Urinary bladder (tissue), 4 donors: ENCODE data around the gene ZNF532. TPM values are rescaled to one million over a fixed set of nuclear protein-coding genes. Genes with fewer than 3 reads are reported as not detected.
"Not testable (repeated sequence)": the region's sequence is repeated elsewhere in the genome, so short reads cannot be mapped to it uniquely, and the experiment has no call there.

Experiments
- DNase-seq: peaks from one replicate; pipeline ENCODE4 v3.0.0-alpha.2; 2015; ENCODE audit errors: extremely low spot score
- H3K27ac ChIP-seq: one replicate; pipeline ENCODE4 v1.5.1; 2013; ENCODE audit warnings: low read depth, mild to moderate bottlenecking, moderate library complexity
- H3K36me3 ChIP-seq: one replicate; pipeline ENCODE4 v1.6.1; 2013; ENCODE audit warnings: mild to moderate bottlenecking, moderate library complexity; ENCODE audit not compliant: insufficient read depth
- H3K4me1 ChIP-seq: one replicate; pipeline ENCODE4 v1.6.1; 2013; ENCODE audit warnings: mild to moderate bottlenecking, moderate library complexity; ENCODE audit not compliant: insufficient read depth
- H3K4me3 ChIP-seq: one replicate; pipeline ENCODE4 v1.5.1; 2013; ENCODE audit warnings: low read depth, low read length
- WGBS: extraction: QIAGEN DNeasy Blood & Tissue Kit; methylation state at CpG from one replicate; pipeline ENCODE4 v1.1.7; 2013; 5-methylcytosine and 5-hydroxymethylcytosine counted together
- polyA plus RNA-seq: library from polyadenylated mRNA; stranded (reverse); fragments of 200-250 nt; gene quantifications from one replicate; pipeline ENCODE4 v1.2.3, GENCODE V29; 2013
- total RNA-seq: library from RNA; depleted of rRNA; stranded (reverse); fragments of >200 nt; gene quantifications from one replicate; pipeline ENCODE4 v1.2.3, GENCODE V29; 2014
- donor health status: healthy with polysubstance abuse.
- donor health status: healthy.

The ZNF532 gene
- total and polyA plus RNA-seq, 2 donors, result 53.8 to 105 TPM

GRCh38 chr18:58838946-58839345 lies 25.7 kb upstream of the ZNF532 start:
- H3K36me3 ChIP-seq, result no peaks in the 10 kb centered on the region
- no peaks in the 10 kb centered on the region for H3K4me1 ChIP-seq
- H3K4me3 ChIP-seq, result no peak overlapping the region
- no peak for DNase-seq
- H3K27ac ChIP-seq, result no peak overlapping the region
- 94% methylated on average over 6 of the region's 6 CpGs for WGBS

GRCh38 chr18:58842978-58843687 lies 21.5 kb upstream of the ZNF532 start:
- no peak overlapping the region for H3K27ac ChIP-seq
- DNase-seq, result no peak
- no peak overlapping the region for H3K4me3 ChIP-seq
- WGBS, result 91% methylated on average over 11 of the region's 11 CpGs
- H3K4me1 ChIP-seq, result no peaks in the 10 kb centered on the region
- no peaks in the 10 kb centered on the region for H3K36me3 ChIP-seq

- no peaks in the 10 kb centered on the region for H3K4me1 ChIP-seq
- no peak for DNase-seq
- H3K27ac ChIP-seq, result no peak overlapping the region
- no peaks in the 10 kb centered on the region for H3K36me3 ChIP-seq
- no peak overlapping the region for H3K4me3 ChIP-seq
- 89% methylated on average over 2 of the region's 2 CpGs for WGBS
These were observed 21.0 kb upstream of the ZNF532 start for GRCh38 chr18:58843688-58844035.

DNA sequence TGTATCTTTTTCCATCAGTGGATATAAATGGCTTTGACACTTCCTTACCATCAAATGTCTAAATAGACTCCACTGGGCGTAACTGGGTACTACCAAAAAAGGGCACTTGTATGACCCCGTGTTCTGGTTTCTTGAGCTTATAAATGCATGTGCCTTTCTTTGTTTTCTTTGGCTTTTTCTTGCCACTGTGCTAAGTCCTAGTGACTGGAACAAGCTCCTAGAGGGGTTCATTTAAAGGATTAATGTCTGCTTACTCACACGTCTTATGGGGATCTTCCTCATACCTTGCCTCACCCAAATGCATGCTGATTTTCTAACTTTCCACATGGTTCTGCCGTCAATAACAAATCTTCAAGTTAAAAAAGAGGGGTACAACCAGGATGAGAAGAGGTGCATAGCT lies 19.8 kb upstream of the ZNF532 start:
- Histone ChIP-seq H3K27ac (no peak overlapping the region), H3K4me1 (no peaks in the 10 kb centered on the region), H3K36me3 (no peaks in the 10 kb centered on the region), H3K4me3 (no peak overlapping the region)
- DNase-seq, result no peak
- 88% methylated on average over 4 of the region's 4 CpGs for WGBS

- H3K36me3 ChIP-seq, result no peaks in the 10 kb centered on the region
- WGBS, result 93% methylated on average over 17 of the region's 17 CpGs
- no peak overlapping the region for H3K27ac ChIP-seq
- no peak for DNase-seq
- no peaks in the 10 kb centered on the region for H3K4me1 ChIP-seq
- H3K4me3 ChIP-seq, result no peak overlapping the region
These were observed 18.6 kb upstream of the ZNF532 start for GRCh38 chr18:58845928-58846724.

GRCh38 chr18:58847383-58848071 lies 17.1 kb upstream of the ZNF532 start:
- WGBS, result 49% methylated on average over 29 of the region's 29 CpGs
- no peaks in the 10 kb centered on the region for H3K36me3 ChIP-seq
- H3K4me3 ChIP-seq, result no peak overlapping the region
- H3K27ac ChIP-seq, result no peak overlapping the region
- no peak for DNase-seq
- H3K4me1 ChIP-seq, result no peaks in the 10 kb centered on the region

GRCh38 chr18:58848685-58849084 lies 16.0 kb upstream of the ZNF532 start:
- no peak for DNase-seq
- Histone ChIP-seq H3K4me1 (no peaks in the 10 kb centered on the region), H3K27ac (no peak overlapping the region), H3K36me3 (no peaks in the 10 kb centered on the region), H3K4me3 (no peak overlapping the region)
- 94% methylated on average over 3 of the region's 3 CpGs for WGBS

- H3K27ac ChIP-seq, result no peak overlapping the region
- 78% methylated on average over 12 of the region's 12 CpGs for WGBS
- no peaks in the 10 kb centered on the region for H3K36me3 ChIP-seq
- no peak overlapping the region for H3K4me3 ChIP-seq
- DNase-seq, result no peak
- H3K4me1 ChIP-seq, result no peaks in the 10 kb centered on the region
These were observed 13.7 kb upstream of the ZNF532 start for GRCh38 chr18:58850786-58851469.

DNA sequence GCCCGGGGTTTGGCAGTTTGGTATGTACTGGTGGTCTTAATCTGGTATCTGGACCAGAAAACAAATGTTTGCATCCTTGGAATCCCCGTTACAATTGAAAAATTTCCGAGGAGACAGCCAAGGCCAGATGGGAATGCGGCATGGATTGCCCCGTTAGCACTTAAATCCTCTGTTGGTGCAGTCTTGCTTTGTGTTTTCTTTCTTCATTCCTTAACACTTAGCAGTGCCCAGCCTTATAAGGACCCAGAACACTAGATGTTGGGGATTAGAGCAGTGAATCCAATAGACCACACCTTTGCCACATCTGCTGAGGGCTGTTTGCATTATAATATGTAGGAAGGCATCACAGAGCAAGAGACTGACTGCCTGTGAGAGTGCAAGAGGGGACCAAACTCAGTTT lies 12.8 kb upstream of the ZNF532 start:
- H3K4me3 ChIP-seq, result no peak overlapping the region
- 55% methylated on average over 5 of the region's 5 CpGs for WGBS
- H3K27ac ChIP-seq, result no peak overlapping the region
- H3K4me1 ChIP-seq, result no peaks in the 10 kb centered on the region
- no peak for DNase-seq
- H3K36me3 ChIP-seq, result no peaks in the 10 kb centered on the region

DNA sequence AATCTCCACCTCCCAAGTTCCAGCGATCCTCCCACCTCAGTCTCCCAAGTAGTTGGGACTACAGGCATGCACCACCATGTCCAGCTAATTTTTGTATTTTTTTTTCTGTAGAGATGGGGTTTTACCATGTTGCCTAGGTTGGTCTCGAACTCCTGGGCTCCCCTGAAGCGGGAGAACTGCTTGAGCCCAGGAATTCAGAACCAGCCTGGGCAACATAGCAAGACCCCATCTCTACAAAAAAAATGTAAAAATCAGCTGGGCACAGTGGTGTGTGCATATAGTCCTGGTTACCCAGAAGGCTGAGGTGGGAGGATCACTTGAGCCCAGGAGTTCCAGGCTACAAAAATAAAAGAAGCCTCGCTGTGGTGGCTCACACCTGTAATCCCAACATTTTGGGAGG lies 12.0 kb upstream of the ZNF532 start:
- 96% methylated on average over 4 of the region's 4 CpGs for WGBS
- Histone ChIP-seq H3K36me3 (no peaks in the 10 kb centered on the region), H3K4me1 (no peaks in the 10 kb centered on the region), H3K27ac (no peak overlapping the region), H3K4me3 (no peak overlapping the region)
- DNase-seq, result no peak

DNA sequence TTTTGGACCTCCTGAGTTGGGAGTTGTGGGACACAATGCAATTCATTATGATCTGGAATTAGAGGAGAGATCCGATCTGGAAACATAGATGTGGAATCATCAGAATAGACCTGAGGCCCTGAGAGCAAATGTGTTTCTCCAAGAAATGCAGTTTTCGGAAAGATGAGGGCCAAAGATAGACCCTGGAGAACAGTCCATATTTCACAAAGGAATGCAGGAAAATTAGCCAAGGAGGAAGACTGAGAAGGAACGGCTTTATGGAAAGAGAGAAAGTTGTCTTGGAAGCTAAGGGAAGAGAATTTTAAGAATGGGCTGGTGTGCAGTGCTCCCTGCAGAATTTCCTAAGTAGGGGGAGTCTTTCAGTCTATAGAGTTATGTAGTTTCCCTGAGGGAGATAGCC lies 11.1 kb upstream of the ZNF532 start:
- DNase-seq, result no peak
- no peak overlapping the region for H3K4me3 ChIP-seq
- no peak overlapping the region for H3K27ac ChIP-seq
- 76% methylated on average over 3 of the region's 3 CpGs for WGBS
- no peaks in the 10 kb centered on the region for H3K36me3 ChIP-seq
- no peaks in the 10 kb centered on the region for H3K4me1 ChIP-seq

- not testable (repeated sequence) for H3K27ac ChIP-seq, DNase-seq, H3K36me3 ChIP-seq, H3K4me3 ChIP-seq, H3K4me1 ChIP-seq
- 88% methylated on average over 7 of the region's 7 CpGs for WGBS
These were observed 9.2 kb upstream of the ZNF532 start for GRCh38 chr18:58855521-58855920.

- H3K4me1 ChIP-seq, result no peaks in the 10 kb centered on the region
- H3K27ac ChIP-seq, result no peak overlapping the region
- H3K36me3 ChIP-seq, result no peaks in the 10 kb centered on the region
- no peak overlapping the region for H3K4me3 ChIP-seq
- WGBS, result 74% methylated on average over 9 of the region's 9 CpGs
- no peak for DNase-seq
These were observed 7.8 kb upstream of the ZNF532 start for GRCh38 chr18:58856881-58857280.
